AG20443 (cell line): ENCODE measurements around the gene ULK1.

ENCODE experiments used
- DNase-seq: peaks from one replicate; pipeline ENCODE4 v3.0.0; 2012; ENCODE audit warnings: low spot score, mixed read lengths

The ULK1 gene

GRCh38 chr12:131894313-131894860 is at the start of gene ULK1:
TSS of gene ULK1 (plus strand) at chr12:131894622. CDS start at chr12:131895002, 380 bp downstream.
- peak; percentile 100 for DNase-seq

- DNase-seq, result no peak
Measured at GRCh38 chr12:131844656-131845055, 49.8 kb upstream of the ULK1 start.

- DNase-seq, result no peak
Measured at GRCh38 chr12:131845121-131845520, 49.3 kb upstream of the ULK1 start.

GRCh38 chr12:131847456-131847855 is 47.0 kb upstream of the ULK1 start:
- DNase-seq, result no peak

- no peak for DNase-seq
Measured at GRCh38 chr12:131848753-131849152, 45.7 kb upstream of the ULK1 start.

GRCh38 chr12:131849700-131850553 is 44.5 kb upstream of the ULK1 start:
- DNase-seq, result no peak

- DNase-seq, result no peak
Measured at GRCh38 chr12:131850856-131851559, 43.4 kb upstream of the ULK1 start.

GRCh38 chr12:131851741-131852550 is 42.5 kb upstream of the ULK1 start:
- no peak for DNase-seq

GRCh38 chr12:131852551-131853299 is 41.7 kb upstream of the ULK1 start:
- DNase-seq, result peak; percentile 54

- DNase-seq, result no peak
Measured at GRCh38 chr12:131853832-131854797, 40.3 kb upstream of the ULK1 start.

GRCh38 chr12:131854861-131855476 is 39.5 kb upstream of the ULK1 start:
- DNase-seq, result no peak

- no peak for DNase-seq
Measured at GRCh38 chr12:131855521-131856142, 38.8 kb upstream of the ULK1 start.

GRCh38 chr12:131856366-131857097 is 37.9 kb upstream of the ULK1 start:
- no peak for DNase-seq

GRCh38 chr12:131857908-131858850 is 36.2 kb upstream of the ULK1 start:
- DNase-seq, result no peak

GRCh38 chr12:131860472-131861260 is 33.8 kb upstream of the ULK1 start:
- DNase-seq, result peak; percentile 94

GRCh38 chr12:131861261-131862083 is 33.0 kb upstream of the ULK1 start:
- DNase-seq, result peak; percentile 2
